Endothelial cell of umbilical vein (primary cell): ENCODE data around the gene TRAF3. TPM values are rescaled to one million over a fixed set of nuclear protein-coding genes. Genes with fewer than 3 reads are reported as not detected.

Source experiments
- BruUV-seq: library from RNA; stranded (reverse); fragments of 400-500 nt; replicated peaks from 2 replicates; lab custom pipeline; 2021; lab: Mats Ljungman, UMichigan
- CTCF ChIA-PET: fragments of 300-600, 350-600 bp; sonication (Branson Sonifier 250); formaldehyde crosslinking; loops from one replicate; lab custom pipeline; 2021; ENCODE audit warnings: antibody characterized with exemption, inconsistent platforms; lab: Charles Lee
- POLR2A ChIA-PET: fragments of 300-600, 350-600 bp; sonication (Branson Sonifier 250); formaldehyde crosslinking; loops from one replicate; lab custom pipeline; 2021; ENCODE audit warnings: antibody characterized with exemption, inconsistent platforms; lab: Charles Lee
- DNase-seq: peaks from one replicate; pipeline ENCODE4 v3.0.0-alpha.2; 2011; ENCODE audit warnings: low read depth, low spot score
- FAIRE-seq: peaks from 2 replicates; lab custom pipeline; 2011; peaks lifted over from hg19 to GRCh38; lab: Jason Lieb, UNC
- H2AFZ ChIP-seq: 2 replicates; pipeline ENCODE4 v1.6.0; 2012; ENCODE audit warnings: low read depth, low read length, control low read depth, inconsistent platforms
- H3K27ac ChIP-seq: 2 replicates; pipeline ENCODE4 v1.5.1; 2011; ENCODE audit warnings: low read depth, mild to moderate bottlenecking, control low read depth, low read length, moderate library complexity; ENCODE audit not compliant: insufficient read depth
- H3K27me3 ChIP-seq, 2 experiments: 2 replicates each; pipeline versions ENCODE4 v1.6.0 to v1.6.1; 2011; ENCODE audit warnings: low read length in 2 of 2, mixed read lengths in 1 of 2; ENCODE audit not compliant: control insufficient read depth in 2 of 2, insufficient read depth in 2 of 2
- H3K36me3 ChIP-seq, 2 experiments: 2 replicates in 1 of 2; 3 replicates in 1 of 2; pipeline ENCODE4 v1.5.1; 2011; ENCODE audit warnings: low read length in 2 of 2, mild to moderate bottlenecking in 1 of 2, moderate library complexity in 1 of 2; ENCODE audit not compliant: control insufficient read depth in 2 of 2, insufficient read depth in 2 of 2; ENCODE audit errors: extremely low read depth in 1 of 2
- H3K4me1 ChIP-seq: 3 replicates; pipeline ENCODE4 v1.5.1; 2011; ENCODE audit warnings: mild to moderate bottlenecking, low read length; ENCODE audit not compliant: control insufficient read depth, insufficient read depth; ENCODE audit errors: extremely low read depth
- H3K4me2 ChIP-seq: 2 replicates; pipeline ENCODE4 v1.6.1; 2011; ENCODE audit warnings: low read length, control low read depth, mixed read lengths; ENCODE audit not compliant: insufficient read depth
- H3K4me3 ChIP-seq, 3 experiments: fragments of 200-600 bp in 1 of 3; sonication (generic), shearing (Covaris generic) in 1 of 3; replicated peaks in 1 of 3; 2 replicates each; pipeline ENCODE4 v1.5.1; 2011 to 2016; ENCODE audit warnings: control low read depth in 3 of 3, low read length in 3 of 3, mild to moderate bottlenecking in 2 of 3, inconsistent platforms in 1 of 3, low read depth in 1 of 3, moderate library complexity in 1 of 3; ENCODE audit not compliant: insufficient read depth in 1 of 3
- H3K79me2 ChIP-seq: 2 replicates; pipeline ENCODE4 v1.6.0; 2012; ENCODE audit warnings: low read length, inconsistent platforms; ENCODE audit not compliant: control insufficient read depth, insufficient read depth
- H3K9ac ChIP-seq: replicated peaks from 2 replicates; pipeline ENCODE3; 2011; ENCODE audit warnings: low read length, control low read depth; ENCODE audit not compliant: insufficient read depth; ENCODE audit errors: extremely low read depth
- H3K9me1 ChIP-seq: replicated peaks from 3 replicates; pipeline ENCODE4 v1.6.0; 2011; ENCODE audit warnings: mild to moderate bottlenecking, low read length; ENCODE audit not compliant: control insufficient read depth, insufficient read depth; ENCODE audit errors: extremely low read depth
- H3K9me3 ChIP-seq: replicated peaks from 2 replicates; pipeline ENCODE4 v1.5.1; 2012; ENCODE audit warnings: low read length, inconsistent platforms; ENCODE audit not compliant: control insufficient read depth, insufficient read depth
- H4K20me1 ChIP-seq: replicated peaks from 2 replicates; pipeline ENCODE3; 2011; ENCODE audit warnings: mild to moderate bottlenecking, low read length; ENCODE audit not compliant: control insufficient read depth, insufficient read depth; ENCODE audit errors: extremely low read depth
- CTCF ChIP-seq, 2 donors: IDR thresholded peaks; 1 replicate in 1 of 2; 2 replicates in 1 of 2; pipeline ENCODE4 v1.5.1; 2011; ENCODE audit warnings: low read length in 2 of 2, mild to moderate bottlenecking in 2 of 2, moderate library complexity in 2 of 2, control low read depth in 1 of 2, inconsistent platforms in 1 of 2, low read depth in 1 of 2; ENCODE audit not compliant: insufficient read depth in 1 of 2; ENCODE audit errors: extremely low read depth in 1 of 2
- EZH2 ChIP-seq: IDR thresholded peaks from 2 replicates; pipeline ENCODE4 v1.6.1; 2012; ENCODE audit warnings: borderline replicate concordance, low read depth, mild to moderate bottlenecking, moderate library complexity, low read length, inconsistent platforms; ENCODE audit not compliant: severe bottlenecking
- FOS ChIP-seq: IDR thresholded peaks from 2 replicates; pipeline ENCODE4 v1.6.1; 2011; ENCODE audit warnings: mild to moderate bottlenecking, low read length, moderate library complexity, borderline replicate concordance; ENCODE audit not compliant: insufficient read depth
- POLR2A ChIP-seq: IDR thresholded peaks from 2 replicates; pipeline ENCODE4 v1.6.1; 2012; ENCODE audit warnings: low read depth, mild to moderate bottlenecking, control low read depth, low read length
- POLR2AphosphoS5 ChIP-seq: IDR thresholded peaks from 2 replicates; pipeline ENCODE4 v1.6.1; 2012; ENCODE audit warnings: low read depth, mild to moderate bottlenecking, control low read depth, low read length, moderate library complexity; ENCODE audit not compliant: insufficient read depth
- dilution Hi-C: fragments of 300-500 bp; cut with MboI; formaldehyde crosslinking; loops from one replicate; pipeline ENCODE4 v1.15.0; 2019; ENCODE audit warnings: low sequenced_read_pairs; ENCODE audit not compliant: extremely low pct_ligation_motif_present
- intact Hi-C: fragments of 100-400 bp; cut with micrococcal nuclease; formaldehyde crosslinking; loops from one replicate; pipeline ENCODE4 v1.10.0; 2022
- polyA plus RNA-seq, 4 experiments: library from polyadenylated mRNA; depleted of rRNA in 3 of 4; stranded (reverse) in 3 of 4; unstranded in 1 of 4; fragments of >200 nt; gene quantifications; 2 replicates each; pipeline versions ENCODE4 v1.2.1 to v1.2.3, GENCODE V29; 2011 to 2012; ENCODE audit warnings: missing spikeins in 1 of 4
- total RNA-seq: library from RNA; stranded (reverse); gene quantifications from 2 replicates; pipeline ENCODE4 v1.2.3, GENCODE V29; 2021
- TF ChIP-seq, protein P1 (sequence below): IDR thresholded peaks from 2 replicates; pipeline ENCODE4 v1.6.1; 2011; ENCODE audit not compliant: insufficient read depth, insufficient read length

TRAF3 gene
- total and polyA plus RNA-seq, 2 donors (not counting 3 experiments of a cell fraction or from before 2014, with no cell fraction given): 14.4 to 27.6 TPM

- Histone ChIP-seq H3K27ac (no peak overlapping the region), H3K4me3 (no peak overlapping the region), H3K9me3 (no peaks in the 10 kb centered on the region), H3K27me3 (peaks cover 11 to 16% of the 10 kb centered on the region in 2 experiments), H3K4me1 (peaks cover 4% of the 10 kb centered on the region), H2AFZ (no peak overlapping the region), H3K9me1 (no peaks in the 10 kb centered on the region), H3K36me3 (no peaks in the 10 kb centered on the region), H3K9ac (no peak overlapping the region), H4K20me1 (no peaks in the 10 kb centered on the region), H3K4me2 (no peak overlapping the region), H3K79me2 (no peaks in the 10 kb centered on the region)
- intact Hi-C loops: loop anchor here (1.0 kb wide), 3 partner anchors 143 to 393 kb away; no protein-coding TSS in a partner anchor
- BruUV-seq: no TSS peak
- CTCF ChIA-PET: interaction anchor here (0.6 to 2.8 kb wide), 8 partner anchors 9 to 394 kb away, joined by 3 to 47 read pairs (median 4); no protein-coding TSS in a partner anchor
- dilution Hi-C loops: no loop called here
- FAIRE-seq (no peak), DNase-seq (no peak)
- TF ChIP-seq POLR2A: no peak
- no peak for TF ChIP-seq EZH2
- TF ChIP-seq CTCF (IDR thresholded peaks at IDR 0.05; ENCODE audit: extremely low read depth in 1 of 2, insufficient read depth in 1 of 2, low read depth in 1 of 2, low read length in 2 of 2): no peak
- TF ChIP-seq, protein P1, sequence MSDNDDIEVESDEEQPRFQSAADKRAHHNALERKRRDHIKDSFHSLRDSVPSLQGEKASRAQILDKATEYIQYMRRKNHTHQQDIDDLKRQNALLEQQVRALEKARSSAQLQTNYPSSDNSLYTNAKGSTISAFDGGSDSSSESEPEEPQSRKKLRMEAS: no peak
- TF ChIP-seq FOS: no peak
- TF ChIP-seq POLR2AphosphoS5: no peak
- POLR2A ChIA-PET: no interaction called here
These were observed 141.2 kb downstream of the TRAF3 start for GRCh38 chr14:102918438-102918837.
